Rectal smooth muscle tissue (tissue), 1 donor: ENCODE data around the gene SGTA.
"Not testable (repeated sequence)": the region's sequence is repeated elsewhere in the genome, so short reads cannot be mapped to it uniquely, and the experiment has no call there.

Source experiments
- H3K27ac ChIP-seq: one replicate; pipeline ENCODE4 v1.7.0; 2013; ENCODE audit warnings: low read depth, low read length, inconsistent platforms
- H3K27me3 ChIP-seq: one replicate; pipeline ENCODE4 v1.7.0; 2013; ENCODE audit warnings: low read length; ENCODE audit not compliant: control insufficient read depth, insufficient read depth
- H3K36me3 ChIP-seq: one replicate; pipeline ENCODE4 v1.7.0; 2013; ENCODE audit warnings: low read length; ENCODE audit not compliant: control insufficient read depth, insufficient read depth
- H3K4me1 ChIP-seq: one replicate; pipeline ENCODE4 v1.7.0; 2013; ENCODE audit warnings: low read length; ENCODE audit not compliant: control insufficient read depth, insufficient read depth
- H3K4me3 ChIP-seq: one replicate; pipeline ENCODE4 v1.7.0; 2013; ENCODE audit warnings: low read length
- H3K9ac ChIP-seq: one replicate; pipeline ENCODE4 v1.7.0; 2013; ENCODE audit warnings: low read length

Gene SGTA, protein sequence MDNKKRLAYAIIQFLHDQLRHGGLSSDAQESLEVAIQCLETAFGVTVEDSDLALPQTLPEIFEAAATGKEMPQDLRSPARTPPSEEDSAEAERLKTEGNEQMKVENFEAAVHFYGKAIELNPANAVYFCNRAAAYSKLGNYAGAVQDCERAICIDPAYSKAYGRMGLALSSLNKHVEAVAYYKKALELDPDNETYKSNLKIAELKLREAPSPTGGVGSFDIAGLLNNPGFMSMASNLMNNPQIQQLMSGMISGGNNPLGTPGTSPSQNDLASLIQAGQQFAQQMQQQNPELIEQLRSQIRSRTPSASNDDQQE

DNA sequence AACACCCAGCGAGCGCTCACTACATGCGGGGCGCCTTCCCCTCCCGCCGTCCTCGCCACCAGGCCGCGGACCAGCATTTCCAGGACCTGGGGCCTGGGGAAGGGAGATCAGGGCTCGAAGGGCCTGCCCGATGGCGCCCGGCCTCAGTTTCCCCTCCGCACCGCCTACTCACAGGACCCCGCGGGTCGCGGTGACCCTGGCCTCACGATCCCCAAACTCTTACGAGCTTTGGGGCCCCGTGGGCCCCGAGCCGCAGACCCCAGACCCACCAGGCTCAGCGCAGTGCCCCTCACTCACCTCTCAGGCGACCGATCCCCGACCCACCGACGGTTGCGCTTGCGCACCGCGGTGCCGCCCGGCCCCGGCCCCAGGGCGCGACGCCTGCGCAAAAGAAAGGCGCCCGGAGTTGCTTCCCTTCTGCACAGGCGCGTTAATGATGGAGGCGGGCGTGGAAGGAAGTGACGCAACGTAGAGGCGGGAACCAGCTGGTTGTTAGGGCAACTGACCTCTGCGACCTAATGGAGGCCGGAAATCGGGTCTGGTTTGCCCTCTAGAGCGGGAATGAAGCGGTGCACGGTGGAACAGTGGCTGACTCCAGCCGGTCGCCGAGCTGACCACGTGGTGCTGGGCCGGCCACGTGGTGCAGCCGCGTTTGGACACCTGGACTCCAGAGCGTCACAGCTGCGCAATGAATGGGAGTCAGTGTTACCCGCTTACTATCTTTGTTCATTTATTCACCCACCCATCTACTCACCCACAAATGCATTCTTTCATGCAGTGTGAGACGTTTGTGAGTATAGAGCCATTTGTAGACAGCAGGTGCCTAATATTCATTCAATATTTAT, at the start of gene SGTA:
SGTA (minus strand) TSS at position 338 of the 845 bp plus-strand sequence. CDS start 14,205 bp downstream, outside the sequence.
- Histone ChIP-seq H3K36me3 (no peaks in the 10 kb centered on the region), H3K4me3 (peak within 1 kb of the TSS; percentile 95), H3K4me1 (peaks cover 14% of the 10 kb centered on the region), H3K9ac (peak within 1 kb of the TSS; percentile 72), H3K27ac (peak within 1 kb of the TSS; percentile 81), H3K27me3 (no peaks in the 10 kb centered on the region)

DNA sequence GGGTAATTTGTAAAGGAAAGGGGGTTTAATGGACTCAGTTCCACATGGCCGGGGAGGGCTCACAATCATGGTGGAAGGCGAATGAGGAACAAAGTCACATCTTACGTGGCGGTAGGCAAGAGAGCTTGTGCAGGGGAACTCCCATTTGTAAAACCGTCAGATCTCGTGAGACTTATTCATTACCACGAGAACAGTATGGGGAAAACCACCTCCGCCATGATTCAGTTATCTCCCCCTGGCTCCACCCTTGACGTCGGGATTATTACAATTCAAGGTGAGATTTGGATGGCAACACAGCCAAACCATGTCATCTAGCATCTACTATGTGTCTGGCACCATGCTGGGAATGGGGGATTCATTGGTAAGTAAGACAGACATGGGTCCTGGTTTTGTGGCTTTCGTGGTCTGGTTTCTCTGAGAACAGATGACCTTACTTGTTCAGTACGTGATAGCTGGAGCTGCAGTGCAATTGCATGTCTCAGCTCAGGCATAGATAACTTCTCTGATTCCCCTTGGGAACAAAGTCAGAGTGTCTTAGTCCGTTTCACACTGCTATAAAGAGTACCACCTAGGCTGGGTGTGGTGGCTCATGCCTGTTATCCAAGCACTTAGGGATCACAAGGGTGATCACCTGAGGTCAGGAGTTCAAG, 44.9 kb upstream of the SGTA start:
- Histone ChIP-seq H3K4me3 (no peak overlapping the region), H3K36me3 (peaks cover 10% of the 10 kb centered on the region), H3K4me1 (no peaks in the 10 kb centered on the region)

GRCh38 chr19:2827022-2827421, 43.9 kb upstream of the SGTA start:
- H3K9ac ChIP-seq = no peak overlapping the region
- H3K4me1 ChIP-seq = no peaks in the 10 kb centered on the region
- no peaks in the 10 kb centered on the region for H3K27me3 ChIP-seq
- no peak overlapping the region for H3K4me3 ChIP-seq
- H3K36me3 ChIP-seq = peaks cover under 1% of the 10 kb centered on the region
- H3K27ac ChIP-seq = no peak overlapping the region

More for the DNA sequence above, 44.9 kb upstream of the SGTA start:
- no peaks in the 10 kb centered on the region for H3K27me3 ChIP-seq
- no peak overlapping the region for H3K27ac ChIP-seq
- no peak overlapping the region for H3K9ac ChIP-seq

- H3K4me3 ChIP-seq = no peak overlapping the region
- no peaks in the 10 kb centered on the region for H3K4me1 ChIP-seq
- H3K9ac ChIP-seq = no peak overlapping the region
- no peaks in the 10 kb centered on the region for H3K36me3 ChIP-seq
- no peak overlapping the region for H3K27ac ChIP-seq
- H3K27me3 ChIP-seq = no peaks in the 10 kb centered on the region
Measured at GRCh38 chr19:2824129-2824528, 41.1 kb upstream of the SGTA start.

DNA sequence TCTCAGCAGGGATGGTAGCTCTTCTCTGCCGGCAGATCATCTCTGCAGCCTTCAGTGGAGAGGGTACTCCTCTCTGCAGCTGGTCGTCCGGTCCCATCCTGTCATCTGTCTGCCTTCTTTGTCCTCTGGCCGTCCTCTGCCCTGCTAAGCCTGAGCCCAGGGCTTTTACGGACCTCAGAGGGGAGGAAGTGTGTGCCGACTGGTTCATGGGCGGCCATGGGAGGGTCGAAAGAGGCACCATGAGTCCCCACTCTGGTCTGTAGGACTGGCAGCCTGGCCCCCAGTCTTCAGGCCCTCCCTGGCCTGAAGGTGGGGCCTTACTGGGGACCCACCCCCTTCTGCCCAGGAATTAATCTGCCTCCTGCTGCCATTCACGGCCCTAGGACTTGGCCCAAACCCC, 40.6 kb upstream of the SGTA start:
- Histone ChIP-seq H3K4me1 (no peaks in the 10 kb centered on the region), H3K9ac (no peak overlapping the region), H3K27me3 (no peaks in the 10 kb centered on the region), H3K36me3 (no peaks in the 10 kb centered on the region), H3K27ac (no peak overlapping the region), H3K4me3 (no peak overlapping the region)

GRCh38 chr19:2822846-2823245, 39.8 kb upstream of the SGTA start:
- Histone ChIP-seq H3K9ac (no peak overlapping the region), H3K27me3 (no peaks in the 10 kb centered on the region), H3K4me1 (no peaks in the 10 kb centered on the region), H3K4me3 (no peak overlapping the region), H3K36me3 (no peaks in the 10 kb centered on the region), H3K27ac (no peak overlapping the region)

DNA sequence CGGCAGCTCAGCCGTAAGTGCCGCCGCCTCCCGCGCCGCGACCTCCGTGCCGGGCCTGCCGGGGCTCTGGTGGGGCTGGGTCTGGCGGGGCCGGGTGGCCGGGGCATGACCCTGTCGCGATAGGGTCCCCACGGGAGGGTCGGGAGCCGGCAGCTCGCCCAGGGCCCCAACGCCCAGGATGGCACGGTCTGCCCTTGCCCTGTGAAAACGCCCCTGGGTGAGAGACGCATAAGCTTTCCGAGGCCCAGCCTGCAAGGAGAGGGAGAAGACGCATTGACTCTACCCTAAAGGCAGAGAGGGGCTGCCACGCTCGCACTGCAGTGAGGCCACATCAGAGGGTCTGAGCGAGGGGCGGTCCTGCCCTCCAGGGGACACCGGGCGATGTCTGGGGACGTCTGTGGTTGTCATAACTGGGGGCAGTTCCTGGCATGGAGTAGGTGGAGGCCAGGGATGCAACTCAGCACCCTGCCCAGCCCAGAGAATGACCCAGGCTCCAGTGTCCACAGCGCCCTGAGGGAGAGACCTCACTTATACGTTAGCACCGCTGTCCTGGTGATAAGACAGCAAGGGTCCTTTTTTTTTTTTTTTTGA, 37.1 kb upstream of the SGTA start:
- H3K27ac ChIP-seq = no peak overlapping the region
- H3K9ac ChIP-seq = no peak overlapping the region
- H3K4me1 ChIP-seq = no peaks in the 10 kb centered on the region
- H3K4me3 ChIP-seq = peak overlapping the region; percentile 75
- H3K36me3 ChIP-seq = no peaks in the 10 kb centered on the region
- H3K27me3 ChIP-seq = no peaks in the 10 kb centered on the region

GRCh38 chr19:2819540-2820111, 36.6 kb upstream of the SGTA start, which contains the start of gene ZNF554:
TSS of gene ZNF554 (plus strand) at chr19:2819868. CDS start at chr19:2820072, 204 bp downstream.
- Histone ChIP-seq H3K9ac (peak within 1 kb of the TSS; percentile 62), H3K4me1 (no peaks in the 10 kb centered on the region), H3K27ac (peak within 1 kb of the TSS; percentile 14), H3K4me3 (peak within 1 kb of the TSS; percentile 75), H3K36me3 (no peaks in the 10 kb centered on the region), H3K27me3 (no peaks in the 10 kb centered on the region)

DNA sequence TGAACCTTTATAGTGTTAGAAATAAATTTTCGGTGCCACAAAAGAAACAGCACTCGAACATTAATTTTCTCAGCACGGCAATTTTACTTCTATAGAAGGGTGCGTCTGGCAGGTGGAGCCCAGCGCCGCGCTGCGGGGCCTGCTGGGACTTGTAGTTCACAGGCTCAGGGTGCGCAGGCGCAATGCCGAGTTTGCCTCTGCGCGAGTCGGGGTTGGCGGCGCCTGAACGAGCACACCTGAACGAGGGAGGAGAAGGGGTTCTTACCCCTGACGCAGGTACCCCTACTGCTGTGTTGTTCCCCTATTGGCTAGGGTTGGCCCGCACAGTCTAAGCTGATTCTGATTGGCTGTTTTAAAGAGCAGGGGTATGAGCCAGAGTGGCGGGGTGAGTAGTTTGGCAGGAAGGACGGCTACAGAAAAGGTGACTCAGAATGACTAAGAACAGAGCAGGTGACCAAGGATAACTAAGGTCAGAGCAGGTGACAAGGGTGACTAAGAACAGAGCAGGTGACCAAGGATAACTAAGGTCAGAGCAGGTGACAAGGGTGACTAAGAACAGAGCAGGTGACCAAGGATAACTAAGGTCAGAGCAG, 34.3 kb upstream of the SGTA start:
- H3K4me1 ChIP-seq, H3K27ac ChIP-seq, H3K27me3 ChIP-seq, H3K36me3 ChIP-seq, H3K4me3 ChIP-seq, H3K9ac ChIP-seq: not testable (repeated sequence)

DNA sequence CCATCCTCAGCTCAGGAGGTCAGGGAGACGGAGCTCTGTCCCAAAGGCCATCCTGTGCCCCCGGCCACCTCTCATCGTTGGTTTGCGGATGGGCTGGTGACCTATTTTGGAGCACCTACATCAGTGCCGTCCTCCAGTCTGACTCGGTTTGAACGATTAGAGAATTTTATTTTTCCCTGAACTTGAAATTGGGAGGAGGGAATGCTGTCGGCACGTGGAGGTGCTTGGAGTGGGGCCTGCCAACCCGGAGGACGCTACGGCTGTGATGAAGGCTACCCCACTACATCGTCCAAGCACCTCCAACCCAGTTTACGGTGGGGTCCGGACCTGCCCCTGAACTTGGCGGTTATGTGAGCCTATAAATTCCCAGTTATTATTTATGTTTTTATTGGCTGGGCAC, 33.6 kb upstream of the SGTA start:
- no peaks in the 10 kb centered on the region for H3K4me1 ChIP-seq
- no peak overlapping the region for H3K27ac ChIP-seq
- no peak overlapping the region for H3K9ac ChIP-seq
- H3K27me3 ChIP-seq = no peaks in the 10 kb centered on the region
- H3K36me3 ChIP-seq = no peaks in the 10 kb centered on the region
- no peak overlapping the region for H3K4me3 ChIP-seq

- Histone ChIP-seq H3K36me3 (no peaks in the 10 kb centered on the region), H3K27ac (no peak overlapping the region), H3K4me3 (no peak overlapping the region), H3K27me3 (no peaks in the 10 kb centered on the region), H3K9ac (no peak overlapping the region), H3K4me1 (no peaks in the 10 kb centered on the region)
Measured at GRCh38 chr19:2815923-2816322, 32.9 kb upstream of the SGTA start.
